Astrocyte (in vitro differentiated cells and primary cell): ENCODE data around the gene FADS3. TPM values are rescaled to one million over a fixed set of nuclear protein-coding genes. Genes with fewer than 3 reads are reported as not detected.

Experiments
- DNase-seq: peaks from one replicate; pipeline ENCODE4 v3.0.0-alpha.2; 2010; ENCODE audit warnings: low read depth
- FAIRE-seq: peaks from 2 replicates; lab custom pipeline; 2011; peaks lifted over from hg19 to GRCh38; lab: Jason Lieb, UNC
- H2AFZ ChIP-seq: 2 replicates; pipeline ENCODE4 v1.6.0; 2012; ENCODE audit warnings: low read depth, low read length, inconsistent platforms
- H3K27ac ChIP-seq: 2 replicates; pipeline ENCODE4 v1.5.1; 2011; ENCODE audit warnings: low read depth, low read length, inconsistent platforms
- H3K27me3 ChIP-seq: 2 replicates; pipeline ENCODE4 v1.6.0; 2011; ENCODE audit warnings: low read length, inconsistent platforms; ENCODE audit not compliant: insufficient read depth
- H3K36me3 ChIP-seq: 2 replicates; pipeline ENCODE4 v1.5.1; 2011; ENCODE audit warnings: low read length, inconsistent platforms; ENCODE audit not compliant: insufficient read depth
- H3K4me1 ChIP-seq: 2 replicates; pipeline ENCODE4 v1.5.1; 2011; ENCODE audit warnings: low read length, inconsistent platforms; ENCODE audit not compliant: insufficient read depth
- H3K4me2 ChIP-seq: 2 replicates; pipeline ENCODE4 v1.6.0; 2012; ENCODE audit warnings: low read length, inconsistent platforms
- H3K4me3 ChIP-seq: 2 replicates; pipeline ENCODE4 v1.5.1; 2011; ENCODE audit warnings: low read depth, mild to moderate bottlenecking, low read length, inconsistent platforms; ENCODE audit not compliant: insufficient read depth
- H3K79me2 ChIP-seq: 2 replicates; pipeline ENCODE4 v1.6.0; 2012; ENCODE audit warnings: mild to moderate bottlenecking, low read length, inconsistent platforms; ENCODE audit not compliant: insufficient read depth
- H3K9ac ChIP-seq: 2 replicates; pipeline ENCODE4 v1.6.0; 2012; ENCODE audit warnings: mild to moderate bottlenecking, low read length, inconsistent platforms
- H3K9me3 ChIP-seq: 2 replicates; pipeline ENCODE4 v1.5.1; 2012; ENCODE audit warnings: low read depth, mild to moderate bottlenecking, low read length, inconsistent platforms; ENCODE audit not compliant: insufficient read depth
- H4K20me1 ChIP-seq: 2 replicates; pipeline ENCODE4 v1.6.0; 2012; ENCODE audit warnings: low read length, inconsistent platforms; ENCODE audit not compliant: insufficient read depth
- H3K27ac Mint-ChIP-seq: one replicate; pipeline ENCODE4 v1.8.0; 2021; ENCODE audit warnings: mild to moderate bottlenecking, mixed read lengths; ENCODE audit not compliant: unreplicated experiment
- H3K27me3 Mint-ChIP-seq: one replicate; pipeline ENCODE4 v1.8.0; 2021; ENCODE audit warnings: low read depth, mixed read lengths; ENCODE audit not compliant: unreplicated experiment
- H3K36me3 Mint-ChIP-seq: one replicate; pipeline ENCODE4 v1.8.0; 2021; ENCODE audit warnings: low read depth, mixed read lengths; ENCODE audit not compliant: unreplicated experiment
- H3K4me1 Mint-ChIP-seq: one replicate; pipeline ENCODE4 v1.8.0; 2021; ENCODE audit warnings: low read depth, mixed read lengths; ENCODE audit not compliant: unreplicated experiment
- H3K4me3 Mint-ChIP-seq: one replicate; pipeline ENCODE4 v1.8.0; 2021; ENCODE audit warnings: mild to moderate bottlenecking, moderate library complexity, mixed read lengths; ENCODE audit not compliant: unreplicated experiment
- H3K9me3 Mint-ChIP-seq: one replicate; pipeline ENCODE4 v1.8.0; 2021; ENCODE audit warnings: mild to moderate bottlenecking, mixed read lengths; ENCODE audit not compliant: unreplicated experiment
- EZH2 ChIP-seq: IDR thresholded peaks from 2 replicates; pipeline ENCODE4 v1.6.1; 2012; ENCODE audit warnings: mild to moderate bottlenecking, low read length, inconsistent platforms; ENCODE audit not compliant: insufficient read depth
- total RNA-seq: library from RNA; stranded (reverse); gene quantifications from 2 replicates; pipeline ENCODE4 v1.2.1, GENCODE V29; 2021
- TF ChIP-seq, protein P1 (sequence below): IDR thresholded peaks from 2 replicates; pipeline ENCODE4 v1.5.1; 2011; ENCODE audit warnings: low read depth, mild to moderate bottlenecking, inconsistent platforms, low read length, moderate library complexity; ENCODE audit not compliant: insufficient read depth

FADS3 gene
- total RNA-seq, 1 donor from 2014 or later = 59.1 TPM

DNA sequence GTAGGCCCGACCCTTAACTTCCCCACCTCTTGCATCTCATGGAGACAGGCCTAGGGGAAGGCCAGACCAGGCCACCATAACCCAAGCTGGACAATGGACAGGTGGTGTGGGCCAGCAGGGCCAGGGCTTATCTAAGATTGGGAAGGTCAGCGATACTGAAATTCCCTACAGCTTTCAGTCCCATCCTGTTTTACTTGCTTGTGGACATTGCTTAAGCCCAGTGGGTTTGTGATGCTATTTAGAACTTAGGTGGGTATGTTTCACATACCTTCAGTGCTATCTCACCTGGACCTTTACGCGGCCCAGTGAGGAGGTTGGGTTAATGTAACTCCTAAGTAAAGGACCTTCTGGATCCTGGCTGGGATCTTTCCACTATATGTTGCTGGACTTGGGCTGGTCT, 61.5 kb downstream of the FADS3 start:
- H3K4me2 ChIP-seq = peak overlapping the region; percentile 89
- no peak overlapping the region for H2AFZ ChIP-seq
- peaks cover 1% of the 10 kb centered on the region for H3K9me3 Mint-ChIP-seq
- H3K27me3 Mint-ChIP-seq = no peaks in the 10 kb centered on the region
- DNase-seq = no peak
- no peak for FAIRE-seq
- no peaks in the 10 kb centered on the region for H3K36me3 ChIP-seq
- no peaks in the 10 kb centered on the region for H3K9me3 ChIP-seq
- H4K20me1 ChIP-seq = peaks cover 59% of the 10 kb centered on the region
- H3K4me1 Mint-ChIP-seq = peaks cover 25% of the 10 kb centered on the region
- H3K27ac ChIP-seq = no peak overlapping the region
- no peaks in the 10 kb centered on the region for H3K27me3 ChIP-seq
- peak overlapping the region; percentile 83 for H3K4me3 ChIP-seq
- TF ChIP-seq, protein P1, sequence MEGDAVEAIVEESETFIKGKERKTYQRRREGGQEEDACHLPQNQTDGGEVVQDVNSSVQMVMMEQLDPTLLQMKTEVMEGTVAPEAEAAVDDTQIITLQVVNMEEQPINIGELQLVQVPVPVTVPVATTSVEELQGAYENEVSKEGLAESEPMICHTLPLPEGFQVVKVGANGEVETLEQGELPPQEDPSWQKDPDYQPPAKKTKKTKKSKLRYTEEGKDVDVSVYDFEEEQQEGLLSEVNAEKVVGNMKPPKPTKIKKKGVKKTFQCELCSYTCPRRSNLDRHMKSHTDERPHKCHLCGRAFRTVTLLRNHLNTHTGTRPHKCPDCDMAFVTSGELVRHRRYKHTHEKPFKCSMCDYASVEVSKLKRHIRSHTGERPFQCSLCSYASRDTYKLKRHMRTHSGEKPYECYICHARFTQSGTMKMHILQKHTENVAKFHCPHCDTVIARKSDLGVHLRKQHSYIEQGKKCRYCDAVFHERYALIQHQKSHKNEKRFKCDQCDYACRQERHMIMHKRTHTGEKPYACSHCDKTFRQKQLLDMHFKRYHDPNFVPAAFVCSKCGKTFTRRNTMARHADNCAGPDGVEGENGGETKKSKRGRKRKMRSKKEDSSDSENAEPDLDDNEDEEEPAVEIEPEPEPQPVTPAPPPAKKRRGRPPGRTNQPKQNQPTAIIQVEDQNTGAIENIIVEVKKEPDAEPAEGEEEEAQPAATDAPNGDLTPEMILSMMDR = no peak
- TF ChIP-seq EZH2 = no peak
- H3K4me1 ChIP-seq = peaks cover 44% of the 10 kb centered on the region
- H3K9ac ChIP-seq = peak overlapping the region; percentile 86
- peak overlapping the region; percentile 92 for H3K4me3 Mint-ChIP-seq
- peaks cover 2% of the 10 kb centered on the region for H3K36me3 Mint-ChIP-seq
- H3K79me2 ChIP-seq = peaks cover 65% of the 10 kb centered on the region
- H3K27ac Mint-ChIP-seq = no peak overlapping the region

DNA sequence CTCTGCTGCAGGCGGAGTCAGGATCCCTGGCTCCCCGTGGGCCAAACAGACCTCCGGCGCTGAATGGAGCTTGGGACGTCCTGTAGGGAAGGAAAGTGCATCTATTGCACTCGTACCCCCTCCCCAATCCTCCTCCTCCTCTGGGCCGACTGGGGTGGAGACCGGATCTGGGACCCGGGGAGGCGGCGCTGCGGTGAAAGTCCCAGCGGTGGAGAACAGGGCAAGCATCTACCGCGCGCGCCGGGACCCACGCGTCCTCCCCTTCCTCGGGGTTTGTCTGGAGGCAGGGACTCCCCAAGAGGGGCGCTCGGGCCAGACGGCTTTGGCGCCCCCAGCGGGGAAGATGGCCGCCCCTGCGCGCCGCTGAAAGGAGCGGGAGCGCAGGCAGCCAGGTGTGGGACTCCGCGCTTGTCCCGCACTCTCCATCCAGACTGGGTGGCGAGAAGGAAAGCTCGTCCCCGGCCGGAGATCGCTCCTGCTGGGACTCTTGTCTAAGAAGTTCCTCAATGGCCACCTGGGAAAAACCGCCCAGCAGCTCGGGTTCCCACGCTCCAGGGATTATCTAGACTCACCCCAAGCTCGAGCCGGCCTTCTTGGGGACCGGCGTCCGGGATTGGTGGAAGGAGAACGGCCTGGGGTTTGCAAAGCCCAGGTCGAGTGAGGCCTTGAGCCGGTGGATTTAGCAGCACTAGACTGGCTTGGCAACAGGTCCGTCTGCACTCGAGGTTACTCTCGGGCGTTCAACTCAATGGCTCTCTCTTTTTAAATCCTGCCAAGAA, 62.5 kb downstream of the FADS3 start:
- Histone ChIP-seq H3K36me3 (no peaks in the 10 kb centered on the region), H3K9ac (peak overlapping the region; percentile 86), H3K4me2 (peak overlapping the region; percentile 89), H3K79me2 (peaks cover 56% of the 10 kb centered on the region), H4K20me1 (peaks cover 51% of the 10 kb centered on the region), H3K9me3 (no peaks in the 10 kb centered on the region), H3K27ac (peak overlapping the region; percentile 21), H3K4me1 (peaks cover 34% of the 10 kb centered on the region), H2AFZ (peak overlapping the region; percentile 75), H3K27me3 (no peaks in the 10 kb centered on the region), H3K4me3 (peak overlapping the region; percentile 83)
- H3K4me3 Mint-ChIP-seq = peak overlapping the region; percentile 92
- peak overlapping the region; percentile 69 for H3K27ac Mint-ChIP-seq
- peak; percentile 14 for DNase-seq
- H3K4me1 Mint-ChIP-seq = peaks cover 25% of the 10 kb centered on the region
- no peaks in the 10 kb centered on the region for H3K27me3 Mint-ChIP-seq
- no peak for FAIRE-seq
- H3K36me3 Mint-ChIP-seq = peaks cover 2% of the 10 kb centered on the region
- H3K9me3 Mint-ChIP-seq = peaks cover 1% of the 10 kb centered on the region
- TF ChIP-seq, protein P1 = peak; percentile 26
- no peak for TF ChIP-seq EZH2

DNA sequence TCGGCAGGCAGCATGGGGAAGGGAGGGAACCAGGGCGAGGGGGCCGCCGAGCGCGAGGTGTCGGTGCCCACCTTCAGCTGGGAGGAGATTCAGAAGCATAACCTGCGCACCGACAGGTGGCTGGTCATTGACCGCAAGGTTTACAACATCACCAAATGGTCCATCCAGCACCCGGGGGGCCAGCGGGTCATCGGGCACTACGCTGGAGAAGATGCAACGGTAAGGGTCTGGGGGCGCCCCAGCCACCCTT, 63.0 kb downstream of the FADS3 start:
- Histone ChIP-seq H3K4me2 (peak overlapping the region; percentile 89), H3K36me3 (no peaks in the 10 kb centered on the region), H3K27me3 (no peaks in the 10 kb centered on the region), H4K20me1 (peaks cover 46% of the 10 kb centered on the region), H3K79me2 (peaks cover 51% of the 10 kb centered on the region), H2AFZ (peak overlapping the region; percentile 75), H3K4me3 (peak overlapping the region; percentile 83), H3K27ac (peak overlapping the region; percentile 21), H3K9ac (peak overlapping the region; percentile 86), H3K9me3 (no peaks in the 10 kb centered on the region), H3K4me1 (peaks cover 32% of the 10 kb centered on the region)
- H3K4me1 Mint-ChIP-seq = peaks cover 25% of the 10 kb centered on the region
- DNase-seq (no peak), FAIRE-seq (no peak)
- H3K4me3 Mint-ChIP-seq = peak overlapping the region; percentile 92
- H3K27ac Mint-ChIP-seq = peak overlapping the region; percentile 93
- no peaks in the 10 kb centered on the region for H3K9me3 Mint-ChIP-seq
- TF ChIP-seq, protein P1 = no peak
- no peak for TF ChIP-seq EZH2
- H3K36me3 Mint-ChIP-seq = peaks cover 2% of the 10 kb centered on the region
- H3K27me3 Mint-ChIP-seq = no peaks in the 10 kb centered on the region
